NCI-H69 (cell line): ENCODE measurements around the gene TMEM54.

Source experiments
- DNase-seq: peaks from one replicate; lab custom pipeline; 2025; lab: John Stamatoyannopoulos, UW

TMEM54 gene

GRCh38 chr1:32895325-32896215 is 5.6 kb downstream of the TMEM54 start:
- no peak for DNase-seq

GRCh38 chr1:32894681-32895080 is 6.5 kb downstream of the TMEM54 start:
- no peak for DNase-seq

GRCh38 chr1:32894019-32894600 is 7.1 kb downstream of the TMEM54 start:
- DNase-seq, result peak; percentile 60

- peak; percentile 85 for DNase-seq
Observed at GRCh38 chr1:32893198-32894018, 7.8 kb downstream of the TMEM54 start.

- DNase-seq, result peak; percentile 87
Observed at GRCh38 chr1:32892368-32893197, 8.6 kb downstream of the TMEM54 start.

- DNase-seq, result no peak
Observed at GRCh38 chr1:32891630-32892029, 9.6 kb downstream of the TMEM54 start.

GRCh38 chr1:32891241-32891570 is 10.0 kb downstream of the TMEM54 start:
- no peak for DNase-seq

GRCh38 chr1:32890516-32891240 is 10.5 kb downstream of the TMEM54 start:
- DNase-seq, result no peak

- no peak for DNase-seq
Observed at GRCh38 chr1:32889731-32890278, 11.4 kb downstream of the TMEM54 start.

GRCh38 chr1:32888677-32889420 is 12.3 kb downstream of the TMEM54 start:
- no peak for DNase-seq

- DNase-seq, result no peak
Observed at GRCh38 chr1:32888134-32888533, 13.1 kb downstream of the TMEM54 start.

- no peak for DNase-seq
Observed at GRCh38 chr1:32887623-32888022, 13.6 kb downstream of the TMEM54 start.

- DNase-seq, result peak; percentile 27
Observed at GRCh38 chr1:32886828-32887414, 14.3 kb downstream of the TMEM54 start.

GRCh38 chr1:32886004-32886827 is 15.0 kb downstream of the TMEM54 start, which contains the start of gene HPCA:
TSS of gene HPCA (plus strand) at chr1:32886491. CDS start at chr1:32888899, 2,408 bp downstream.
- peak; percentile 77 for DNase-seq

GRCh38 chr1:32885676-32886003 is 15.5 kb downstream of the TMEM54 start:
- peak; percentile 78 for DNase-seq

- peak; percentile 92 for DNase-seq
Observed at GRCh38 chr1:32884726-32885125, 16.5 kb downstream of the TMEM54 start.

GRCh38 chr1:32884032-32884372 is 17.2 kb downstream of the TMEM54 start:
- peak; percentile 27 for DNase-seq

GRCh38 chr1:32883338-32884031 is 17.7 kb downstream of the TMEM54 start:
- peak; percentile 80 for DNase-seq
